Heart left ventricle (tissue), 16 donors: ENCODE data around the gene CEP85L. TPM values are rescaled to one million over a fixed set of nuclear protein-coding genes. Genes with fewer than 3 reads are reported as not detected.

Experiments used
- ATAC-seq, 4 donors: fragments of 200-7000 bp; cut with Tn5 transposase; one replicate each; pipeline ENCODE4 v1.9.1; 2020 to 2022; ENCODE audit warnings: moderate library complexity in 4 of 4, mild to moderate bottlenecking in 3 of 4, moderate number of reproducible peaks in 1 of 4
- DNase-seq, 5 donors: peaks; one replicate each; pipeline ENCODE4 v3.0.0-alpha.2; 2020
- H3K27ac ChIP-seq, 12 donors: fragments of 200-600 bp; sonication (generic) in 4 of 12; one replicate each; pipeline versions ENCODE4 v1.5.0 to v1.8.0; 2016 to 2022; ENCODE audit warnings: mild to moderate bottlenecking in 2 of 12
- H3K27me3 ChIP-seq, 9 donors: fragments of 200-600 bp; sonication (generic) in 2 of 9; one replicate each; pipeline versions ENCODE4 v1.5.1 to v1.8.0; 2016 to 2022; ENCODE audit warnings: mild to moderate bottlenecking in 3 of 9
- H3K36me3 ChIP-seq, 9 donors: fragments of 200-600 bp; sonication (generic) in 2 of 9; one replicate each; pipeline versions ENCODE4 v1.5.0 to v1.8.0; 2018 to 2022; ENCODE audit warnings: mild to moderate bottlenecking in 2 of 9
- H3K4me1 ChIP-seq, 12 donors: fragments of 200-600 bp; sonication (generic) in 4 of 12; one replicate each; pipeline versions ENCODE4 v1.5.0 to v1.8.0; 2016 to 2022; ENCODE audit warnings: mild to moderate bottlenecking in 3 of 12
- H3K4me3 ChIP-seq, 12 donors: fragments of 200-600 bp; sonication (generic) in 4 of 12; one replicate each; pipeline versions ENCODE4 v1.5.0 to v1.8.0; 2017 to 2022; ENCODE audit warnings: mild to moderate bottlenecking in 9 of 12, moderate library complexity in 4 of 12
- H3K9me3 ChIP-seq, 12 donors: fragments of 200-600 bp; sonication (generic) in 4 of 12; one replicate each; pipeline versions ENCODE4 v1.5.0 to v1.8.0; 2016 to 2022; ENCODE audit warnings: mild to moderate bottlenecking in 1 of 12
- POLR2A ChIP-seq, 2 donors: fragments of 450-650 bp; IDR thresholded peaks; one replicate each; pipeline ENCODE4 v1.6.1; 2017; ENCODE audit warnings: antibody characterized with exemption in 2 of 2, mild to moderate bottlenecking in 2 of 2, moderate library complexity in 2 of 2
- WGBS, 4 donors: extraction: QIAGEN DNeasy Blood & Tissue Kit in 2 of 4; methylation state at CpG; one replicate each; pipeline versions ENCODE4 v1.1.5 to v1.1.7; 2013 to 2018; 5-methylcytosine and 5-hydroxymethylcytosine counted together
- intact Hi-C, 10 donors: fragments of 100-400 bp; cut with DNase I; formaldehyde crosslinking; loops; one replicate each; pipeline versions ENCODE4 v1.11.1 to v1.14.2; 2022
- polyA plus RNA-seq, 2 donors: library from polyadenylated mRNA; stranded (reverse); fragments of 200-250 nt; gene quantifications; one replicate each; pipeline ENCODE4 v1.2.3, GENCODE V29; 2013
- total RNA-seq, 9 donors: library from RNA; depleted of rRNA in 2 of 9; stranded (reverse); fragments of >200 nt in 2 of 9; fragmentation: NEBNext Ultra II Directional in 3 of 9; extraction: Animal tissue kit (Norgen Biotek cat#: 25700) in 3 of 9; gene quantifications; one replicate each; pipeline versions ENCODE4 v1.1.0 to v1.2.4, GENCODE V29; 2016 to 2023
- TF ChIP-seq, protein P1 (sequence below), 12 donors: fragments of 200-600 bp; sonication (generic) in 4 of 12; IDR thresholded peaks; one replicate each; pipeline versions ENCODE4 v1.5.0 to v1.8.0; 2018 to 2022; ENCODE audit warnings: antibody characterized with exemption in 12 of 12, mild to moderate bottlenecking in 5 of 12
- donor health status: ischemic (EF 13 %, LVEDD 7.1; RV severe dilation, severe dysfunction).
- donor health status: healthy with polysubstance abuse.
- donor health status: DM: no; HTN: yes; CAD: no.
- donor health status: DM: no; HTN: no; CAD: no.
- donor health status: ischemic (EF 25% LVEDD 6.9; RV normal size, moderate dysfunction).
- donor health status: ischemic (EF 25% LVEDD 5.7; RV mildly dilated, moderate dysfunction).
- donor health status: healthy.
- donor health status: DM: yes; HTN: yes; CAD: no.
- donor health status: ischemic (EF 35%, LVEDD 5.7; RV mildly dilated, moderate dysfunction).
- donor health status: nonischemic (EF 11% LVEDD 7.7; RV severe dilation, severe dysfunction).
- donor health status: DM: yes; HTN: yes; CAD: no.
- donor health status: PGD.
- donor health status: ischemic (EF 29% LVEDD 5.4; RV normal size, mild dysfunction).
- donor health status: nonischemic (EF 23%, LVEDD 6.1; RV moderate dilation, normal function).

CEP85L gene
- total and polyA plus RNA-seq, 11 donors = 1.9 to 14.4 (median 7.6) TPM

DNA sequence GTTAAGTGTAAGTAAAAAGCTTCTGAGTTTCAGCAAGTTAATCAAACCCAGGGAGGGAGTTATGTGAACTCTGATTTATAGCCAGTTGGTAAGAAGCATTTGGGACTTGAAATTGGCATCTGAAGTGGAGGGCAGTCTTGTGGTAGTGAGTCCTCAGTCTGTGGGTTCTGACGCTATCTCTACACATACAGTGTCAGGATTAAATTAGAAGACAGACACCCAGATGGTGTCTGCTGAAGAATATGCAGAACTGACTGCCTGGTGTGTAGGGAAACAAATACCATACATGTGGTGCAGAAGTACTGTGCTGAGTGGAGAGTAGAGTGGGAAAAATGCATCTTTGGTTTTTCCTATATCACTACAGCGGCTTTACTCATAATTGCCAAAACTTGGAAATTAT, 146.8 kb downstream of the CEP85L start:
- peak overlapping the region in 10 of 12 donors; percentile 9 to 59 (median 46) for H3K27ac ChIP-seq
- intact Hi-C loops = loop anchor here in 6 of 10 donors (5.0 to 10.0 kb wide), 3 partner anchors 130 to 217 kb away; no protein-coding TSS in a partner anchor
- 62 to 74% (median 65%) methylated on average over 2 of the region's 2 CpGs for WGBS, 4 donors

DNA sequence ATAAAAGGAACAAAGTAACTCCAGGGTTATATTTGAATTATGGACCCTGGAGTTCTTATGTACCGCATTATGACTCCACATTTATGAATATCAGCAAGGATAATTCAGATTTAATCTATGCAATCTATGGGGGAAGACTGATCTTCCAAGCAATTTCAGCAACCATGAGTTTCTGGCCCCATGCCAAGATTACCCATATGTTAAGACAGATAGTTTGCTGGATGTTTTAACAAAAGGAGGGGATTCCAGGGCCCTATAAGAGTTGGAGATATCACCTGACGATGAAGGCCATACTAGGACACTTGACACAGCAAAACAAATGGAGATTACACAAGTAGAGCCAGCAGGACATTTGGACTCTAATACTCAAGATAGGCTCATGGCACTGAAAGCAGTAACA, 149.2 kb downstream of the CEP85L start:
- no peak overlapping the region for H3K4me3 ChIP-seq
- no peaks in the 10 kb centered on the region for H3K27me3 ChIP-seq
- ATAC-seq (no peak), DNase-seq (no peak)
- WGBS, 4 donors = 44 to 92% (median 71%) methylated on average over 2 of the region's 2 CpGs
- peaks cover 0 to 12% (median 2%) of the 10 kb centered on the region in 12 donors for H3K4me1 ChIP-seq
- H3K27ac ChIP-seq = no peak overlapping the region
- intact Hi-C loops = loop anchor here in 3 of 10 donors (10.0 kb wide), 1 partner anchor 127 kb away; no protein-coding TSS in a partner anchor
- TF ChIP-seq POLR2A (IDR thresholded peaks at IDR 0.05) = no peak
- TF ChIP-seq, protein P1, sequence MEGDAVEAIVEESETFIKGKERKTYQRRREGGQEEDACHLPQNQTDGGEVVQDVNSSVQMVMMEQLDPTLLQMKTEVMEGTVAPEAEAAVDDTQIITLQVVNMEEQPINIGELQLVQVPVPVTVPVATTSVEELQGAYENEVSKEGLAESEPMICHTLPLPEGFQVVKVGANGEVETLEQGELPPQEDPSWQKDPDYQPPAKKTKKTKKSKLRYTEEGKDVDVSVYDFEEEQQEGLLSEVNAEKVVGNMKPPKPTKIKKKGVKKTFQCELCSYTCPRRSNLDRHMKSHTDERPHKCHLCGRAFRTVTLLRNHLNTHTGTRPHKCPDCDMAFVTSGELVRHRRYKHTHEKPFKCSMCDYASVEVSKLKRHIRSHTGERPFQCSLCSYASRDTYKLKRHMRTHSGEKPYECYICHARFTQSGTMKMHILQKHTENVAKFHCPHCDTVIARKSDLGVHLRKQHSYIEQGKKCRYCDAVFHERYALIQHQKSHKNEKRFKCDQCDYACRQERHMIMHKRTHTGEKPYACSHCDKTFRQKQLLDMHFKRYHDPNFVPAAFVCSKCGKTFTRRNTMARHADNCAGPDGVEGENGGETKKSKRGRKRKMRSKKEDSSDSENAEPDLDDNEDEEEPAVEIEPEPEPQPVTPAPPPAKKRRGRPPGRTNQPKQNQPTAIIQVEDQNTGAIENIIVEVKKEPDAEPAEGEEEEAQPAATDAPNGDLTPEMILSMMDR (IDR thresholded peaks at IDR 0.05) = no peak
- peaks cover 0 to 41% (median 4%) of the 10 kb centered on the region in 9 donors for H3K36me3 ChIP-seq
- H3K9me3 ChIP-seq = peaks cover 0 to 20% (median 0%) of the 10 kb centered on the region in 12 donors

More for the DNA sequence above, 146.8 kb downstream of the CEP85L start:
- ATAC-seq (peak in 3 of 4 donors; percentile 69 to 82 (median 72)), DNase-seq (no peak)
- Histone ChIP-seq H3K4me3 (no peak overlapping the region), H3K36me3 (peaks cover 0 to 41% (median 4%) of the 10 kb centered on the region in 9 donors), H3K9me3 (peaks cover 0 to 20% (median 0%) of the 10 kb centered on the region in 12 donors), H3K4me1 (peaks cover 0 to 24% (median 7%) of the 10 kb centered on the region in 12 donors), H3K27me3 (no peaks in the 10 kb centered on the region)
- no peak for TF ChIP-seq POLR2A (IDR thresholded peaks at IDR 0.05)
- TF ChIP-seq, protein P1 (IDR thresholded peaks at IDR 0.05) = no peak

DNA sequence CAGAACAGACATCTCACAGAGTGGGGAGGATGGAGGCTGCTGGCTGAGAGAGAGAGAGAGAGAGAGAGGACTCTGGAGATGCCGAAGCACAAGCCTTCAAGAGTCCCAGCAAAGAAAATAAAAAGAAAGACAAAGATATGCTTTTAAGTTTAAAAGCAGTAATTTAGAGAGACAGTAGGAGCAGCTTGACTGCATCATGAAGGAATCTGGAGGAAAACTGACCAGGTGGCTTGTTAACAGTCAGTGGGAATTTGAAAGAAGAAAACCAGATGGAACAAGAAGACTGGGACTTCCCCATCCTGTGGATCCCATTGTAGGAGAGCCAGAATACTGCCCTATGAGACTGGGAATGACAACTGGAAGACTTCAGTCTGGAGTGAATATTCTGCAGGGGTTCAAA, 149.6 kb downstream of the CEP85L start:
- Histone ChIP-seq H3K36me3 (peaks cover 0 to 41% (median 4%) of the 10 kb centered on the region in 9 donors), H3K27ac (no peak overlapping the region), H3K4me3 (no peak overlapping the region), H3K9me3 (peaks cover 0 to 20% (median 0%) of the 10 kb centered on the region in 12 donors), H3K27me3 (no peaks in the 10 kb centered on the region), H3K4me1 (peaks cover 0 to 8% (median under 1%) of the 10 kb centered on the region in 12 donors)
- 77 to 90% (median 85%) methylated on average over 1 of the region's 1 CpG for whole genome bisulfite sequencing, 4 donors
- TF ChIP-seq, protein P1 (IDR thresholded peaks at IDR 0.05) = no peak
- no peak for TF ChIP-seq POLR2A (IDR thresholded peaks at IDR 0.05)
- intact Hi-C loops = loop anchor here in 3 of 10 donors (10.0 kb wide), 1 partner anchor 127 kb away; no protein-coding TSS in a partner anchor
- DNase-seq (no peak), ATAC-seq (peak in 3 of 4 donors; percentile 39 to 69 (median 44))

DNA sequence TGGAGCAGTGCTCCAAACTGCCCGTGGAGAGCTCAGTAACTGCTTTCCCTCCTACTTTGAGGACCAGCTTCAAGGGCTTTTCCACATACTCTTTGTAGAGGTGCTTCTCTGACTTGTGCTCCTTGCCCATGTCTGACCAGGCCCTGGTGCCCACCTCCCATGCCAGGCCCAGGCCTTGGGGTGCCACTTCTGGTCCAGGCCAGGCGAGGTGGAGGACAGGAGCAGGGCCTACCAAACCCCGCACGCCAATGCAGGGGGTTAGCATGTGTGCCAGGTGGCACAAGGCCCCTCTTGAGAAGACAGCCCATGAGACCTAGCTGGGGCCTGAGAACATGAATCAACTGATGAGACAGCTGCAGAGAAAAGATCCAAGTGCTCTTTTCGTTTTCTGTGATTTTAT, 150.3 kb downstream of the CEP85L start:
- Histone ChIP-seq H3K27me3 (no peaks in the 10 kb centered on the region), H3K27ac (peak overlapping the region in 2 of 12 donors; percentile 15 to 17), H3K4me3 (no peak overlapping the region), H3K9me3 (peaks cover 0 to 20% (median 0%) of the 10 kb centered on the region in 12 donors), H3K36me3 (peaks cover 0 to 41% (median 4%) of the 10 kb centered on the region in 9 donors), H3K4me1 (peaks cover 0 to 9% (median 0%) of the 10 kb centered on the region in 12 donors)
- ATAC-seq (no peak), DNase-seq (peak in 1 of 5 donors; percentile 33)
- intact Hi-C loops = loop anchor here in 3 of 10 donors (10.0 kb wide), 1 partner anchor 126 kb away; no protein-coding TSS in a partner anchor
- TF ChIP-seq POLR2A (IDR thresholded peaks at IDR 0.05) = no peak
- 86 to 95% (median 90%) methylated on average over 3 to 5 of the region's 5 CpGs for WGBS, 4 donors
